ENCODE data around the gene TNN. TPM values are rescaled to one million over a fixed set of nuclear protein-coding genes. Genes with fewer than 3 reads are reported as not detected.

The TNN gene, protein sequence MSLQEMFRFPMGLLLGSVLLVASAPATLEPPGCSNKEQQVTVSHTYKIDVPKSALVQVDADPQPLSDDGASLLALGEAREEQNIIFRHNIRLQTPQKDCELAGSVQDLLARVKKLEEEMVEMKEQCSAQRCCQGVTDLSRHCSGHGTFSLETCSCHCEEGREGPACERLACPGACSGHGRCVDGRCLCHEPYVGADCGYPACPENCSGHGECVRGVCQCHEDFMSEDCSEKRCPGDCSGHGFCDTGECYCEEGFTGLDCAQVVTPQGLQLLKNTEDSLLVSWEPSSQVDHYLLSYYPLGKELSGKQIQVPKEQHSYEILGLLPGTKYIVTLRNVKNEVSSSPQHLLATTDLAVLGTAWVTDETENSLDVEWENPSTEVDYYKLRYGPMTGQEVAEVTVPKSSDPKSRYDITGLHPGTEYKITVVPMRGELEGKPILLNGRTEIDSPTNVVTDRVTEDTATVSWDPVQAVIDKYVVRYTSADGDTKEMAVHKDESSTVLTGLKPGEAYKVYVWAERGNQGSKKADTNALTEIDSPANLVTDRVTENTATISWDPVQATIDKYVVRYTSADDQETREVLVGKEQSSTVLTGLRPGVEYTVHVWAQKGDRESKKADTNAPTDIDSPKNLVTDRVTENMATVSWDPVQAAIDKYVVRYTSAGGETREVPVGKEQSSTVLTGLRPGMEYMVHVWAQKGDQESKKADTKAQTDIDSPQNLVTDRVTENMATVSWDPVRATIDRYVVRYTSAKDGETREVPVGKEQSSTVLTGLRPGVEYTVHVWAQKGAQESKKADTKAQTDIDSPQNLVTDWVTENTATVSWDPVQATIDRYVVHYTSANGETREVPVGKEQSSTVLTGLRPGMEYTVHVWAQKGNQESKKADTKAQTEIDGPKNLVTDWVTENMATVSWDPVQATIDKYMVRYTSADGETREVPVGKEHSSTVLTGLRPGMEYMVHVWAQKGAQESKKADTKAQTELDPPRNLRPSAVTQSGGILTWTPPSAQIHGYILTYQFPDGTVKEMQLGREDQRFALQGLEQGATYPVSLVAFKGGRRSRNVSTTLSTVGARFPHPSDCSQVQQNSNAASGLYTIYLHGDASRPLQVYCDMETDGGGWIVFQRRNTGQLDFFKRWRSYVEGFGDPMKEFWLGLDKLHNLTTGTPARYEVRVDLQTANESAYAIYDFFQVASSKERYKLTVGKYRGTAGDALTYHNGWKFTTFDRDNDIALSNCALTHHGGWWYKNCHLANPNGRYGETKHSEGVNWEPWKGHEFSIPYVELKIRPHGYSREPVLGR (N-terminal part only)
- not detected in 2 replicates for total RNA-seq

DNA sequence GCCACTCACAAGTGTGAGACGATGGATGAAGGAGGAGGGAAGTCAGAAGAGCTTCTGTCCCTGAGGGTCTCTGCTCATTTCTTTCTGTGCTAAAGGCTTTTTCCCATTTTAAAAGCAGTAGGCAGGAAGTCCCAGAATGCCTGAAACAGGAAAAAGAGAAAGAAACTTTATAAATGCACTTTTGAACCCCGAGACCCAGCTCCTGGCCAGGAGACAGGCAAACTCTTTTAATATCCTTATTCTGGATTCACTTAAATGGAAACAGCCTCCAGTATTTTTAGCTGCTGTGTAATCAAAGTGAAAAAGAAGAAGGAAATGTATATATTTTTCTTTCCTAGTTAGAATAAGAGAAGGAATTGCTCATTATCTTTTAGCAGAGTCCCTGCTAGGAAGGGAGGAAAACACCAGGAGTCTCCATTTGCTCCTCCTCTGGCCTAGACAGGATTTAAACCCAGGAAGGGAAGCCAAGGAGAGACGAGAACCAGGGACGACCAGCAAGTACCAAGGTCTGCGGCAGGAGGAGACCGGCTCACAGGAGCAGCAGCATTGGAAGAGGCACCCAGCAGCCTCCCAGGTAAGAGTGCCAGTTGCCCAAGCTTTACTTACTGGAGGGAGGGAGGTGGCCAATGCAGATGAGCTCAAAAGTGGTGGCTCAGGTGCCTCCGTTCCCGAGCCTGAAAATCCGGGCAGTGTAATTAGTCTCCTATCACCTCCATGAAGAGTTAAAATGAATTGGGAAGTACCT, at the start of gene TNN:
Gene TNN (plus strand): TSS at position 472 of the 745 bp plus-strand sequence. CDS start 9,586 bp downstream, outside the sequence.

DNA sequence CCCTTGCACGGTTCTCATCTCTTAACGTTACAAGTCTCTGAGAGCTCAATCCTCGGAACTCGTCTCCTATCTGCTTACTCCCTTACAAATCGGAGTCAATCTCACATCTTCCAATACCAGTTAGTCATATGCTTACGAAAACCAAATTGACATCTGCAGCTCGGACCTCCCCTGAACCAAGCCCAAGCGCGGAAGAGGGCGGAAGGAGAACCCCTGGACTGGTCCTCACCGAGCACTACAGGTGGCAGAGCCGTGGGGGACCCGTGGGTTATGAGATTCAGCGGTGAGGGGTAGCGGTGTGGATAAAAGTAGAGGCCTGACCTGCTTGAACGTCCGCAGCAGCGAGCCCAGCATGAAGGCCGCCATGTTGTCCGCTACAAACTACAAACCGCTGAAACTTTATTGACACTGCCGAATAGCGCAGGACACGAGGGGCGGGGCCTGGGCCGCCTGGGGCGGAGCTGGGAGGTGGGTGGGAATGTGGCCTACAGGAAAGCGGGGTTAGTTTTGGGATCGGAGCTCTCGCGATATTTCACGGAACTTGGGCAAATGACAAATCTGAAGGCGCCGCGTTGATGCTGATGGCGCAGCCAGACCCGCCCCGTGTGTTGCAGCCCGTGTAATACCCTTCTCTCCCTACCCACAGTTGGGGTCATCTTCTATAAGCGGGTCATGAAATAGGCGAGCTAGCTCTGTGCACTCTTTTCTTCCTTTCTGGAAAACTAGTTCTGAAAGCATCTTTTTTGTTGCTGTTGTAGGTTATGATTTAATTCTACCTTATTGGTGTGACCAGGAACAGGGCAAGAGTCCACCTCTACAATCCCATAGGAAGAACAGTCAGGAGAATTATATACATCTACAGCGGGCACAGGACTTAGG, 44.4 kb upstream of the TNN start, which contains the start of gene MRPS14:
Gene MRPS14 (minus strand): TSS at position 383 of the 879 bp plus-strand sequence. CDS start 17 bp downstream, at position 366.

GRCh38 chr1:175192630-175193526, 125.2 kb downstream of the TNN start, which contains the start of gene KIAA0040:
TSS of gene KIAA0040 (minus strand) at chr1:175192776. CDS start at chr1:175161013, 31,763 bp downstream.

Other genes with a start within 250 kb of the TNN start
- 210 and 337 TPM in 2 replicates for gene CACYBP, start 67.9 kb upstream of the TNN start, total RNA-seq
- gene MRPS14, start 44.4 kb upstream of the TNN start, total RNA-seq, result 26.6 and 32.8 TPM in 2 replicates
- gene KIAA0040, start 124.9 kb downstream of the TNN start, total RNA-seq, result 9.3 and 21.4 TPM in 2 replicates